GM13976 (cell line): ENCODE results near the gene MRPS31.

Experiments used
- DNase-seq: peaks from one replicate; pipeline ENCODE4 v3.0.0; 2012; ENCODE audit warnings: low spot score
- in situ Hi-C: fragments of 300-500 bp; cut with MboI; formaldehyde crosslinking; loops from one replicate; pipeline ENCODE4 v1.12.0; 2022; ENCODE audit warnings: low sequenced_read_pairs, mixed read lengths, inconsistent platforms; ENCODE audit not compliant: unreplicated experiment
- TF ChIP-seq, protein P1 (sequence below): IDR thresholded peaks from 2 replicates; pipeline ENCODE4 v1.5.1; 2012; ENCODE audit warnings: borderline replicate concordance, mild to moderate bottlenecking; ENCODE audit not compliant: insufficient read depth; ENCODE audit errors: extremely low read depth, missing control alignments, control extremely low read depth

The MRPS31 gene

DNA sequence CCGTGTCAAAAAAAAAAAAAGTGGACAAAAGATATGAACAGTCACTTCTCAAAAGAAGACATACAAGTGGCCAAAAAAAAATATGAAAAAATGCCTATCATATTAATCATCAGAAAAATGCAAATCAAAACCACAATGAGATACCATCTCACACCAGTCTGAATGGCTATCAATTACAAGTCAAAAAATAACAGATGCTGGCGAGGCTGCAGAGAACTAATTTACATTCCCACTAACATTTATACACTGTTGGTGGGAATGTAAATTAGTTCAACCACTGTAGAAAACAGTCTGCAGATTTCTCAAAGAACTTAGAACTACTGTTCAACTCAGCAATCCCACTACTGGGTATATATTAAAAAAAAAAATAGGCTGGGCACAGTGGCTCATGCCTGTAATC, 78.0 kb downstream of the MRPS31 start:
- in situ Hi-C loops, result loop anchor here (10.0 to 25.0 kb wide), 2 partner anchors 72 to 631 kb away; no protein-coding TSS in a partner anchor
- TF ChIP-seq, protein P1, sequence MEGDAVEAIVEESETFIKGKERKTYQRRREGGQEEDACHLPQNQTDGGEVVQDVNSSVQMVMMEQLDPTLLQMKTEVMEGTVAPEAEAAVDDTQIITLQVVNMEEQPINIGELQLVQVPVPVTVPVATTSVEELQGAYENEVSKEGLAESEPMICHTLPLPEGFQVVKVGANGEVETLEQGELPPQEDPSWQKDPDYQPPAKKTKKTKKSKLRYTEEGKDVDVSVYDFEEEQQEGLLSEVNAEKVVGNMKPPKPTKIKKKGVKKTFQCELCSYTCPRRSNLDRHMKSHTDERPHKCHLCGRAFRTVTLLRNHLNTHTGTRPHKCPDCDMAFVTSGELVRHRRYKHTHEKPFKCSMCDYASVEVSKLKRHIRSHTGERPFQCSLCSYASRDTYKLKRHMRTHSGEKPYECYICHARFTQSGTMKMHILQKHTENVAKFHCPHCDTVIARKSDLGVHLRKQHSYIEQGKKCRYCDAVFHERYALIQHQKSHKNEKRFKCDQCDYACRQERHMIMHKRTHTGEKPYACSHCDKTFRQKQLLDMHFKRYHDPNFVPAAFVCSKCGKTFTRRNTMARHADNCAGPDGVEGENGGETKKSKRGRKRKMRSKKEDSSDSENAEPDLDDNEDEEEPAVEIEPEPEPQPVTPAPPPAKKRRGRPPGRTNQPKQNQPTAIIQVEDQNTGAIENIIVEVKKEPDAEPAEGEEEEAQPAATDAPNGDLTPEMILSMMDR, result no peak
- no peak for DNase-seq

DNA sequence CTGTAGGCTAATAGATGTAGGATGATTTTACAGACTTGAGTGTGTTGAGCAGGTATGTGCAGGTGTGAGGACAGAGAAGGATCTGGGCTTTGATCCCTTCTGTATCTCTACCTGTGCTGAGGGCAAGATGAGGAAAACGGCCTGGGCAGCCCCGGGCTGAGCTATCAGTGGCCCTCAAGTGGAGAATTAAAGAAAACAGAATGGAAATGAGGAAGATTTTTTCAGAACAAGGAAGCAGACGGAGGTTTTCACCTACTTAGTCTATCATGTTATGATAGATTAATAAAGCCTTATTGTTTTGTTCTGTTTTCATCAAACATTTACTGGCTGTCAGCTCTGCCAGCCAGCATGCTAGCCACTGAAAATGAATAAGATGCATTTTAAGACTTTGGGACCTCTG, 82.2 kb downstream of the MRPS31 start:
- in situ Hi-C loops, result loop anchor here (10.0 to 25.0 kb wide), 3 partner anchors 626 to 1014 kb away; no protein-coding TSS in a partner anchor
- TF ChIP-seq, protein P1, result no peak
- no peak for DNase-seq

DNA sequence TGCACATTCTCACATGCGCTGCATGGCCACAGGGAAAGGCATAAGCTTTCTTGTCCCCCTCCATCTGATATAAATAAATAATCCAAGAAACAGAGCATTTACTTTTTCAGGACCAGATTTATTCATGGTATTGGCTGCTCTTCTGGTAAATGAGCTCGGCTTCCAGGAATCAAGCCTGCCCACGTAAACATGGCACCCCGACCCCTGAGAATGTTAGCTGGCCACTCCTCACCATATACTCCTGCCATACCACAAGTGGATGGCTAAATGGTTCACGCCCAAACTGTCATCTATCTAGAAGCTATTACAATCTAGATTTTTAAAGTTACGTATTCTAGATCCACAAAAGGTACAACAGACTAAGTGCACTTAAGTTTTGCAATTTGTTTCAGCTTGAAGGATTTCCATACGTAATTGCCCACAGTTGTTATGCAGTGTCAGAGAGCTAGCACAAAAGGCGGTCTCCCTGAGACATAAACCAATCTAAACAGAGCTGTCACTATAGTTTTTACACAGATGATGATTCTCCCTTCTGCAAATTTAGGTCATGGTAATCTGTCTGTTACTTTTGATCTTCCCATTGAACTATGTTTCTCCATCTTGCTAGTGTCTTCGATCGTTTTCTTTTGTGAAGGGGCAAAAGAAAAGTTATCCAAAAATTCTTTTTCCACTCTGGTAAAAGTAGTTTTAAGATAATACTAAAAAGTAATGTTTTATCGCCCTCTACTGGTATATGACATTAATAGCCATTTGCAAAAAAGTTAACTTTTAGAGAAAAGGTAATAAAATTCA, 88.3 kb downstream of the MRPS31 start:
- DNase-seq, result peak; percentile 42
- TF ChIP-seq, protein P1, result no peak
- in situ Hi-C loops, result loop anchor here (10.0 to 25.0 kb wide), 3 partner anchors 620 to 1008 kb away; no protein-coding TSS in a partner anchor

DNA sequence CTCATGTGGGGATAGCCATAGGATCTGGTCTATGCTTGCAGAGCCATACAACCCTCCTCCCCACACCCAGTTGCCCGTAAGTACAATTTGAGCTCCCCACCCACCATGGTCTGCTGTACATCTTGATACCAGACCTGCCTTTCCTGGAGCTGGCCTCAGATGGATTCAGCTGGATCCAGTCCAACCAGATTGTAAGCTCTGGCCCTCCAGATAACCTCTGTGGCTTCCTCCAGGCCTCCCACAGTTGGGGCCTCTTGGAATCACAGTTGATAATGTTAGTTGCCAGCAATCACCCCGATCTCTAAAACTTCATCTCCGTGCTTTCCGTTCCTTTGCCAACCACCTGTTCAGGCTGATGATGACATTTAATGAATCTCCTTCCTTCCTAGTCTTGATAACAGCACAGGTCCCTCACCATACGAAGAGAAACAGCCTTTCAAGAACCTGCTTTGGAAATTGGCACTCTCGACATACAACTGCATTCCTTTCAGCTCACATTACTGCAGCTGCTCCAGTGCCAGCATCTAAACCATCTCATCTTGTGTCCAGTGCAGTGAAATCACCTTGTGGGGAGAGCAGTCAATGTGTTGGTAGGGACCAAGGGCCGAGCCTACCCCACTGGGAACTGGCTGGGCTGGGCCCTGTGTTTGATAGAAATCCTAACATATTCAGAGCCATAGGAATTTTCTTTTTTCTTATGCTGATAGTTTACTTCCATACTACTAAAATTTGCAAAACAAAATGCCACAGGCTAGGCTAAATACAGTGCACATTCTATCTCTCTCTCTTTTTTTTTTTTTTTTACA, 89.4 kb downstream of the MRPS31 start:
- no peak for DNase-seq
- in situ Hi-C loops, result loop anchor here (10.0 to 25.0 kb wide), 3 partner anchors 619 to 1007 kb away; no protein-coding TSS in a partner anchor
- TF ChIP-seq, protein P1, result no peak

DNA sequence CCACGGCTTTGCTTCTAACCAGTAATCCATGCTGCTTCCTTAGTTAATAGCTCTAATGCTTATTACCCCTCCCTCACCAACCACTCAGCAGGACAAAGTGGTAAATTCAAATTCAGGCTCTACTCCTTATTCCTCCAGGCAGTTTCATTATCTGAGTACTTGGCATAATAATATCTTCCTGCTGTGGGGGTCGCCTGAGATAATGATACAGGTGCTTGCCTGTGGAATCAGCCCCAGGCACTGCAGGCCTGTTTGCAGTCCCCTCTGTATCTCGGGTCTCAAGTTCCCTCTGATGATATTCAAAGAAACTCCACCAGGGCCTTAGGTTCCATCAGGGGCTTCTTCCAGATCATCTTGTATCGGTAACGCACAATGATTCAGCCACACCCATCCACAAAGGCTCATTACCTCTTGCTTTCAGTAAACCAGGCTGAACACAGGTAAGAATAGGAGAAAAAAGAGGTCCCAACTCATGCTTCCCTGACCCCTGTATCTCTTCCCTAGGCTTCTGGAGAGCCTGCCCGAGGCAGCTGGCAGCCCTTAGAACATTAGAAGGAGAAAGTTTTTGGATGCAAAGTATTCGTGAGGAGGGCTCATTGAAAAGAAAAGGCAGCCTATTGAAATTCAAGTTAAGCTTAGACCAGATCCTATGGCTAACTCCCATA, 90.2 kb downstream of the MRPS31 start:
- no peak for DNase-seq
- in situ Hi-C loops, result loop anchor here (10.0 to 25.0 kb wide), 3 partner anchors 618 to 1006 kb away; no protein-coding TSS in a partner anchor
- TF ChIP-seq, protein P1, result no peak

DNA sequence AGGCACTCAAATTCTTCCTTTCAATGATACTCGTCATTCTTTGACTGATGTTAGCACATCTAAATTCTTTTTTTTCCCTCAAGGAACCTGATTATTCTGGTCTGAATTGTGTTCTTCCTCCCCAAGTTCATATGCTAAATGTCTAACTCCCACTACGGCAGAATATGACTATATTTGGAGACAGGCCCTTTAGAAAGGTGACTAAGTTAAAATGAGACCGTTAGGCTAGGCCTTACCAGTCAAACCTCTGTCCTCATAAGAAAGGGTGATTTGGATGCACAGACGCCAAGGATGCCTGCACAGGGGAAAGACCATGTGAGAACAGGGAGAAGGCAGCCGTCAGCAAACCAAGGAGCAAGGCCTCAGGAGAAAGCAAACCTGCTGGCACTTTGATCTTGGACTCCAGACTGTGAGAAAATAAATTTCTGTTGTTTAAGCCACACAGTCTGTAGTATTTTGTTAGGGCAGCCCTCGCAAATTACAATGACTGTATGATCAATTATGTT, 91.5 kb downstream of the MRPS31 start:
- in situ Hi-C loops, result loop anchor here (25.0 kb wide), 1 partner anchor 617 kb away; no protein-coding TSS in a partner anchor
- TF ChIP-seq, protein P1, result no peak
- DNase-seq, result no peak
